ENCODE results near the gene MEIS3. TPM values are rescaled to one million over a fixed set of nuclear protein-coding genes. Genes with fewer than 3 reads are reported as not detected.
A peak's percentile ranks its signal among the peaks of the same experiment; 100 is the strongest.

MEIS3 gene
- total RNA-seq, 2 experiments from 2014 or later = 1.3 TPM; not detected in 1

DNA sequence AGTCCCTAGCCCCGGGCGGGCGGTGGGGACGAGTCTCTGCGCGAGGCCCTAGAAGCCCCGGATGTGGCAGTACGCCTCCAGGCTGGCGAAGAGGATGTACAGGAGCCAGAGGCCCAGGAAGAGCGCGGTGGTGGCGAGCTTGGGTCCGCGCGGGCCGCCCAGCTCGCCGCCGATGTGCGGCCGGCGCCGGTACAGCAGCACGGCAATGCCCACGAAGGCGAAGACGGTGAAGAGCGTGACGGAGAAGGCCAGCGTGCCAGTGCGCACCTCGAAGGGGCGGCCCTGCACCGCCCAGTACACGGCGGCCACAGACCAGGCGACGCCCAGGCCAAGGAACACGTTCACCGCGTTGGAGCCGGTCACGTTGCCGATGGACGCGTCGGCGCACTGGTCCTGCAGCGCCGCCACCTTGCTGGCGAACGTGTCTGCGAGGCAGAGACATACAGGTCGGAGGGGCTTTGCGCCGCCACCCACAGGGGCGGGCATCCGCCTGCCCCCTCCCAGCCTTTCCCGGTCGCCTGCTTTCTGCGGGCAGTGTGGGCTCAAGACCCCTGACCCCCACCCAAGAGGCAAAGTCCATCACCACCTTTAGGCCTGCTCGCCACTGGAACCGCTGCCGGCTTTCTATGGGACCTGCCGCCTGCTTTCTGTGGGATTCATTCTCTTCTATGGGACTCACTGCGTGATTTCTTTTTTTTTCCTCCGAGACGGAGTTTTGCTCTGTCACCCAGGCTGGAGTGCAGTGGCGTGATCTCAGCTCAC is 10.9 kb upstream of the MEIS3 start:
- CTCF ChIA-PET (ENCODE audit: unreplicated experiment) = no interaction called here
- Histone ChIP-seq H3K27ac (ENCODE audit: low read depth, low read length, poor library complexity, severe bottlenecking) (no peak overlapping the region), H3K79me2 (ENCODE audit: insufficient read depth, low read depth, low read length) (no peaks in the 10 kb centered on the region), H3K9me2 (ENCODE audit: insufficient read depth, low read length) (no peaks in the 10 kb centered on the region), H3K36me3 (ENCODE audit: insufficient read depth, low read length) (no peaks in the 10 kb centered on the region), H2AFZ (ENCODE audit: low read length) (no peak overlapping the region), H3K4me3 (ENCODE audit: low read depth, low read length, poor library complexity, severe bottlenecking) (no peak overlapping the region), H4K20me1 (ENCODE audit: insufficient read depth, low read length) (no peaks in the 10 kb centered on the region), H3K4me1 (ENCODE audit: insufficient read depth, low read length, poor library complexity, severe bottlenecking) (peaks cover 33% of the 10 kb centered on the region), H3K4me2 (ENCODE audit: low read length) (no peak overlapping the region), H3K9me3 (ENCODE audit: low read length) (no peaks in the 10 kb centered on the region)
- intact Hi-C loops (cut with micrococcal nuclease; ENCODE audit: unreplicated experiment) = no loop called here
- POLR2A ChIA-PET = no interaction called here
- no TSS peak for BruUV-seq (replicated peaks)
- DNase-seq (ENCODE audit: low spot score) = no peak
- TF ChIP-seq, protein P1, sequence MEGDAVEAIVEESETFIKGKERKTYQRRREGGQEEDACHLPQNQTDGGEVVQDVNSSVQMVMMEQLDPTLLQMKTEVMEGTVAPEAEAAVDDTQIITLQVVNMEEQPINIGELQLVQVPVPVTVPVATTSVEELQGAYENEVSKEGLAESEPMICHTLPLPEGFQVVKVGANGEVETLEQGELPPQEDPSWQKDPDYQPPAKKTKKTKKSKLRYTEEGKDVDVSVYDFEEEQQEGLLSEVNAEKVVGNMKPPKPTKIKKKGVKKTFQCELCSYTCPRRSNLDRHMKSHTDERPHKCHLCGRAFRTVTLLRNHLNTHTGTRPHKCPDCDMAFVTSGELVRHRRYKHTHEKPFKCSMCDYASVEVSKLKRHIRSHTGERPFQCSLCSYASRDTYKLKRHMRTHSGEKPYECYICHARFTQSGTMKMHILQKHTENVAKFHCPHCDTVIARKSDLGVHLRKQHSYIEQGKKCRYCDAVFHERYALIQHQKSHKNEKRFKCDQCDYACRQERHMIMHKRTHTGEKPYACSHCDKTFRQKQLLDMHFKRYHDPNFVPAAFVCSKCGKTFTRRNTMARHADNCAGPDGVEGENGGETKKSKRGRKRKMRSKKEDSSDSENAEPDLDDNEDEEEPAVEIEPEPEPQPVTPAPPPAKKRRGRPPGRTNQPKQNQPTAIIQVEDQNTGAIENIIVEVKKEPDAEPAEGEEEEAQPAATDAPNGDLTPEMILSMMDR (conservative IDR thresholded peaks at IDR 0.05; ENCODE audit: low read length) = no peak

GRCh38 chr19:47429140-47429793 is 9.9 kb upstream of the MEIS3 start:
- Histone ChIP-seq H3K27ac (ENCODE audit: low read depth, low read length, poor library complexity, severe bottlenecking) (no peak overlapping the region), H3K36me3 (ENCODE audit: insufficient read depth, low read length) (no peaks in the 10 kb centered on the region), H3K79me2 (ENCODE audit: insufficient read depth, low read depth, low read length) (no peaks in the 10 kb centered on the region), H4K20me1 (ENCODE audit: insufficient read depth, low read length) (no peaks in the 10 kb centered on the region), H3K9me3 (ENCODE audit: low read length) (no peaks in the 10 kb centered on the region), H3K4me2 (ENCODE audit: low read length) (peak overlapping the region; percentile 89; the same call in 1 of the 2 replicates), H3K4me3 (ENCODE audit: low read depth, low read length, poor library complexity, severe bottlenecking) (no peak overlapping the region), H3K9me2 (ENCODE audit: insufficient read depth, low read length) (no peaks in the 10 kb centered on the region), H3K4me1 (ENCODE audit: insufficient read depth, low read length, poor library complexity, severe bottlenecking) (peaks cover 33% of the 10 kb centered on the region), H2AFZ (ENCODE audit: low read length) (no peak overlapping the region)
- intact Hi-C loops (cut with micrococcal nuclease; ENCODE audit: unreplicated experiment) = no loop called here
- BruUV-seq (replicated peaks) = no TSS peak
- TF ChIP-seq, protein P1 (conservative IDR thresholded peaks at IDR 0.05; ENCODE audit: low read length) = no peak
- ChIA-PET POLR2A (interaction anchor here (0.6 kb wide), 1 partner anchor 114 kb away, joined by 4 read pairs; no protein-coding TSS in a partner anchor), CTCF (ENCODE audit: unreplicated experiment) (interaction anchor here (1.1 to 1.6 kb wide), 2 partner anchors 8 to 80 kb away, joined by 4 to 9 read pairs; partner anchors contain the start of gene DHX34)
- DNase-seq (ENCODE audit: low spot score) = no peak
